SK-N-SH (cell line): ENCODE measurements around the gene CFAP99.

Experiments
- CTCF ChIP-seq: fragments of 200-600 bp; sonication (generic); IDR thresholded peaks from 2 replicates; pipeline ENCODE4 v1.6.1; 2017; ENCODE audit warnings: antibody characterized with exemption, mild to moderate bottlenecking, moderate library complexity
- EP300 ChIP-seq, 2 experiments: IDR thresholded peaks; 2 replicates each; pipeline versions ENCODE4 v1.4.0 to v1.6.1; 2012; ENCODE audit warnings: borderline replicate concordance in 1 of 2, low read depth in 1 of 2, low read length in 1 of 2
- EZH2phosphoT487 ChIP-seq: fragments of 200-600 bp; sonication (generic); IDR thresholded peaks from 2 replicates; pipeline ENCODE4 v1.6.1; 2017; ENCODE audit warnings: low read depth, mixed run types, mild to moderate bottlenecking, antibody characterized with exemption, moderate library complexity, borderline replicate concordance
- POLR2AphosphoS5 ChIP-seq: IDR thresholded peaks from 2 replicates; pipeline ENCODE4 v1.6.1; 2012; ENCODE audit warnings: low read depth, low read length
- TEAD4 ChIP-seq: IDR thresholded peaks from 2 replicates; pipeline ENCODE4 v1.4.0; 2012; ENCODE audit warnings: mild to moderate bottlenecking, borderline replicate concordance; ENCODE audit not compliant: insufficient read depth
- YY1 ChIP-seq: IDR thresholded peaks from 2 replicates; pipeline ENCODE4 v1.4.0; 2012; ENCODE audit warnings: low read depth, mild to moderate bottlenecking

- no peak for TF ChIP-seq EZH2phosphoT487
- no peak for TF ChIP-seq CTCF
- no peak for TF ChIP-seq TEAD4
- TF ChIP-seq EP300 (IDR thresholded peaks at IDR 0.05; ENCODE audit: borderline replicate concordance in 1 of 2, low read depth in 1 of 2, low read length in 1 of 2): no peak
- TF ChIP-seq YY1: no peak
- TF ChIP-seq POLR2AphosphoS5: no peak
Measured at GRCh38 chr4:2489081-2489805, 70.5 kb downstream of the CFAP99 start.
